ENCODE measurements around the gene NRN1L.
"Not testable (repeated sequence)": the region's sequence is repeated elsewhere in the genome, so short reads cannot be mapped to it uniquely, and the experiment has no call there.

Gene NRN1L

DNA sequence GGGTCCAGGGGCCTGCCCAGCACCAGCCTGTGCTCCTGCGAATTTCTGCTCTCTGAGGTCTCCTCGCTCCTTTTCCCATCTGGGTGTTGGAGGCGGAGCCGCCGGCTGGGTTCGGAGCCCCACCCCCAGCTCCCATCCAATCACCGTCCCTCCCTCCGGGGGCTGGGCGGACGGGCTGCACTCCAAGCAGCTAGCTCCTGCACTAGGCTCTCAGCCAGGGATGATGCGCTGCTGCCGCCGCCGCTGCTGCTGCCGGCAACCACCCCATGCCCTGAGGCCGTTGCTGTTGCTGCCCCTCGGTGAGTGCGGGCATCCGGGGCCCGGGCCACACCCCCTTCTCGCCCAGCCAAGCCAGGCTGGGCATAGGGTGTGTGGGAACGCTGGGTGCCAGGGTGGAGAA, at the start of gene NRN1L:
NRN1L (plus strand) TSS at position 202 of the 400 bp plus-strand sequence; CDS start at position 221, 19 bp downstream.
- no peak for DNase-seq

DNA sequence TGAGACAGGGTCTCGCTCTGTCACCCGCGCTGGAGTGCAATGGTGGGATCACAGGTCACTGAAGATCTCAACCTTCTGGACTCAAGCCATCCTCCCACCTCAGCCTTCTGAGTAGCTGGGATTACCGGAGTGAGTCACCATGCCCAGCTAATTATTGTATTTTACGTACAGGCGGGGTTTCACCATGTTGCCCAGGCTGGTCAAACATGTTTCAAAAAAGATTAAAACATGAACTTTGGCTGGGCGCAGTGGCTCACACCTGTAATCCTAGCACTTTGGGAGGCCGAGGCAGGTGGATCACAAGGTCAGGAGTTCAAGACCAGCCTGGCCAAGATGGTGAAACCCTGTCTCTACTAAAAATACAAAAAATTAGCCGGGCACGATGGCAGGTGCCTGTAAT, 47.5 kb upstream of the NRN1L start:
- not testable (repeated sequence) for DNase-seq

DNA sequence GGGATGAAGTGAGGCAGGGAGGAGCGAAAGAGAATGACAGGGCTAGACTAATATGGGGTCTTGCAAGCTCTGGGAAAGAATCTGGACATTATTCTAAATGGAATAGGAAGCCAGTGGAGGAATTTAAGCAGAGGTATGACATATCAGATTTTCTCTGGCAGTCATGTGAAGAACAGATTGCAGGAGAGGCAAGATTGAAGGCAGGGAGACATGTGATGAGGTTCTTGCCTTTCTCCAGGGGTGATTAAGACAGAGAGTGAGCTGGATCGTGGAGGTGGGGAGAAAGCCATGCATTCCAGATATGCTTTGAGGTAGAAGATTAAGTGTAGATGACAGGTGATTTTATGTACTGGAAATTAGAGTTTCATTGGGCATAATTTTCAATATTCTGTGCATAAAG, 46.9 kb upstream of the NRN1L start:
- DNase-seq, result no peak

DNA sequence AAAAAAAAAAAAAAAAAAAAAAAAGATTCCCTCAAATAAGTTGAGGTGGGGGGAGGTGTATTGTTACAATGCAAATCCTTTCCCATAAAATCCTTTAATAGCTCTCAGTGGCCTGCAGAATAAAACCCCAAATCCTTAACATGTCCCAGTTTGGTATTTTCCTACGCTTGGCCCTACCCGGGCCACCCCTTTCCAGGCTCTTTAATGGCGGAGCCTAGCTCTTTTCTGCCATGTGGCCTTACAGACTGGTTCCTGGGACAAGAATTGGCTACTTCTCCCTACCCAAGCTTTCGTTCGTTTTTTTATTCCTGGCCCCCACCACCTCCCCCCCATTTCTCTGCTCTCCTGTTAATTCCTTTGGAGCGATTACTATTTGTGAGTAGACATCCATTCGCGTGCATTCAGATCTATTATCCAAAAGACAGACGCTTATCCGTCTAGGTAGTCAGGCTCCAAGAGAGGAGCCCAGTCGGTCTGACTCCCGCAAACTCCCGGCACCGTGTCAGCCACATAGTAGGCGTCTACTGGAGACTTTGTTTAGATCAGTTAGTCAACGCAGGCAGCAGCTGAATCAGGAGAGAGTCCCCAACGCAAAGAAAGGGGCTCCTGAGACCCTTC, 43.4 kb upstream of the NRN1L start:
- DNase-seq, result no peak

DNA sequence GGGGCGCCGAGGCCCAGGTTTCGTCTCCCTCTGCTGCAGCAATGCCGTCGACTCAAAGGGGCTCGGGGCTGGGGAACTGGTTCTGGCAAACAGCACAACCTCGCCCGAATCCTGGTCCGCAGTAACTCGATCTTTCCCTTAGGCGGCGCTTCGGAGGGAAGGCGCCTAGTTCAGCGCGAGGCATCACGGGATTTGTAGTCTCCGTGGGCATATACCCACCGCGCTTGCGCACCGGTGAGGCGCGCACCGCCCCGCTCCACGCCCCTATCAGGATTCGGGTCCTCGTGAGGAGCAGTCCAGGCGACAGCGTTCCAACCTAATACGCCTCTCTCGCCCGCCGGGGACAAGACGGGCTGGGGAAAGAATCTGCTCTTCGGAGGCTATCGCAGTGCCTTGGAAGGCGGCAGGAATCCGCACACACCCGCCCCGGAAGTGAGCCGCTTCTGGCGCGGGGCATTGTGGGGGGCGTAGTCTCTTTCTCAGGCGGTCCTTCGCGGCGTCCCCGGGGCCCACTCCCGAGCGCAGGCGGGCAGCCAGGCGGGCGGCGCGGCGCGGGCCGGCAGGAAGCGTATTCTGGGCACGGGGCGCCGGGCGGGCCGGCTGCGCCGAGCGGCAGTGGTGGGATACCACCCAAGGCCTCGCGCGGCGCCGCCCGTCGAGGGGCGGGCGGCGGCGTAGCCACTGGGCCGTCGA, 42.7 kb upstream of the NRN1L start, which contains the start of gene THAP11:
THAP11 (plus strand) TSS at position 505 of the 693 bp plus-strand sequence. CDS start 235 bp downstream, outside the sequence.
- DNase-seq, result peak; percentile 88

DNA sequence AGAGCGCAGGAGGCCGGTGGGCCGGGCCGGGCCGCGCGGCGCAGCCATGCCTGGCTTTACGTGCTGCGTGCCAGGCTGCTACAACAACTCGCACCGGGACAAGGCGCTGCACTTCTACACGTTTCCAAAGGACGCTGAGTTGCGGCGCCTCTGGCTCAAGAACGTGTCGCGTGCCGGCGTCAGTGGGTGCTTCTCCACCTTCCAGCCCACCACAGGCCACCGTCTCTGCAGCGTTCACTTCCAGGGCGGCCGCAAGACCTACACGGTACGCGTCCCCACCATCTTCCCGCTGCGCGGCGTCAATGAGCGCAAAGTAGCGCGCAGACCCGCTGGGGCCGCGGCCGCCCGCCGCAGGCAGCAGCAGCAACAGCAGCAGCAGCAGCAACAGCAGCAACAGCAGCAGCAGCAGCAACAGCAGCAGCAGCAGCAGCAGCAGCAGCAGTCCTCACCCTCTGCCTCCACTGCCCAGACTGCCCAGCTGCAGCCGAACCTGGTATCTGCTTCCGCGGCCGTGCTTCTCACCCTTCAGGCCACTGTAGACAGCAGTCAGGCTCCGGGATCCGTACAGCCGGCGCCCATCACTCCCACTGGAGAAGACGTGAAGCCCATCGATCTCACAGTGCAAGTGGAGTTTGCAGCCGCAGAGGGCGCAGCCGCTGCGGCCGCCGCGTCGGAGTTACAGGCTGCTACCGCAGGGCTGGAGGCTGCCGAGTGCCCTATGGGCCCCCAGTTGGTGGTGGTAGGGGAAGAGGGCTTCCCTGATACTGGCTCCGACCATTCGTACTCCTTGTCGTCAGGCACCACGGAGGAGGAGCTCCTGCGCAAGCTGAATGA, 42.0 kb upstream of the NRN1L start:
- peak; percentile 56 for DNase-seq

DNA sequence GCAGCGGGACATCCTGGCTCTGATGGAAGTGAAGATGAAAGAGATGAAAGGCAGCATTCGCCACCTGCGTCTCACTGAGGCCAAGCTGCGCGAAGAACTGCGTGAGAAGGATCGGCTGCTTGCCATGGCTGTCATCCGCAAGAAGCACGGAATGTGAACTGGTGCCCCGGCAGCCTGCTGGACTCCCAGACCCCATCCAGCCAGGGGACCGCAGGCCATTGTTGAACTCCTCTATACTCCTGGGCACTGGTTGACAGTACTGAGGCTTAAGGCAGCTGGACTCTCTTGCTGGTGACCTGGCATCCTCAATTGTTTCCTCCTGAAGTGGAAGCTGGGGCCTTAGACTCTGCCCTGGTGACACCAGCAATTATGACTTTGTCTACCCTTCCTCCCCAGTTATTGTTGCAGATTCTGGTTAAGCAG, 41.3 kb upstream of the NRN1L start:
- DNase-seq, result no peak

DNA sequence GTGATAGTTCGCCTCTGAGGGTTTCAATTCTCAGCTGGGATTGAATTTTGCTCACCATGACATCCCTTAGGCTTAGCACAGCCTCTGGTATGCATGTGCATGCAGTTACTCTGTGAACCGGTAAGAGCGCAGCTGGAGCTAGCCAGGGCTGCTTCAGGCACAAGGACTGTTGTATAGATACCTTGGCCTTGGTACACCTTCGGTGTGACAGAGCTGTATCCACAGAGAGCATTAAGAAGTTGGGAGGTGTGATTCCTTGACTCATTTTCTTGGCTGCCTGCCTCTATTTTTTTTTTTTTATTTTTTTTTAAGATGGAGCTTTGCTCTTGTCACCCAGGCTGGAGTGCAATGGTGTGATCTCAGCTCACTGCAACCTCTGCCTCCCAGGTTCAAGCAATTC, 40.2 kb upstream of the NRN1L start:
- no peak for DNase-seq

DNA sequence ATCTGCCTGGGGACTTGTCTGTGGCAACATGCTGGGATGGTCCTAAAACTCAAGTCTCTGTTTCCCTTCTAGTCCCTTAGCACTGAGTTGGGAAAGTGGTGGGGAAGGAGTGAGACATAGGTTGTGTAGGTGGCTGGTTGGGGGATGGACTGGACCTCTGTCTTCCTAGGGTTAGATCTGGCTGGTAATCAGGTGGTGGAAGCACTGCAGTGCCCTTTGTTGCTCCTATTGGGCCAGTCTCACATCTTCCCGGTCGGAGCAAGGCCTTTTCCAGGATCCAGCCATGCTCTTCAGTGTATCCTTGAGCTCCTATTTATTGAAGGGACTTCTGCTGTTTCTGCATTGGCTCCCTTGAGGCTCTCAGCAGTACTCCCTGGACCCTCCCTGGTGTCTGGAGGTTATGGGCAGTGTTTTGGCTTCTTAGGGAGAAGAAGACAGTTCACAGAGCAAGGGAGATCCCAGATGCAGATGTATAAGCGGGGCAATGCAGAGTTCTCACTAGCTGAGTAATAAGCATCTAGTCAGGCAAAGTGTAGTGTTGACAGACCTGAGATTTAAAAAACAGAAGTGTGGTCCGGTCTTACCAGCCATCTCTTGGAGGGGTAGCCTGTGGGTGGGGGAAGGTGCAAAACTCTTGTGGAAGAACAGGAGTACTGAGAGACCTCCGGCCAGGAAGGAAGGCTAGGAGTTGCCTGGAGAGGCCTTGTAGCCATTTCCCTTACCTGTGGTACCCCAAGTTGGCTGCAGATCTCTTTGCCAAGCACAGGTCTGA, 39.2 kb upstream of the NRN1L start:
- DNase-seq, result no peak

DNA sequence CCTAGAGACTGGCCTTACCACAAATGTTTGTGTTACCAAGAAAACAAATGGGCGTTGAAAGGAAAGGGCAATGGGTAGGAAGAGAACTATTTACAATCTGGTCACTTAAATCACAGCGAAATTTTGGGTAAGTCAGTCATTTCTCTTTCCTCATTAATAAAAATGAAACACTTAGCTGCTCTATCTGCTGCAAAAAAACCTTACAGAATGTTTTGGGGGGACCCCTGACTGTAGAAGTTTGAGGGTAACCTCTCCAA, 38.7 kb upstream of the NRN1L start:
- no peak for DNase-seq

DNA sequence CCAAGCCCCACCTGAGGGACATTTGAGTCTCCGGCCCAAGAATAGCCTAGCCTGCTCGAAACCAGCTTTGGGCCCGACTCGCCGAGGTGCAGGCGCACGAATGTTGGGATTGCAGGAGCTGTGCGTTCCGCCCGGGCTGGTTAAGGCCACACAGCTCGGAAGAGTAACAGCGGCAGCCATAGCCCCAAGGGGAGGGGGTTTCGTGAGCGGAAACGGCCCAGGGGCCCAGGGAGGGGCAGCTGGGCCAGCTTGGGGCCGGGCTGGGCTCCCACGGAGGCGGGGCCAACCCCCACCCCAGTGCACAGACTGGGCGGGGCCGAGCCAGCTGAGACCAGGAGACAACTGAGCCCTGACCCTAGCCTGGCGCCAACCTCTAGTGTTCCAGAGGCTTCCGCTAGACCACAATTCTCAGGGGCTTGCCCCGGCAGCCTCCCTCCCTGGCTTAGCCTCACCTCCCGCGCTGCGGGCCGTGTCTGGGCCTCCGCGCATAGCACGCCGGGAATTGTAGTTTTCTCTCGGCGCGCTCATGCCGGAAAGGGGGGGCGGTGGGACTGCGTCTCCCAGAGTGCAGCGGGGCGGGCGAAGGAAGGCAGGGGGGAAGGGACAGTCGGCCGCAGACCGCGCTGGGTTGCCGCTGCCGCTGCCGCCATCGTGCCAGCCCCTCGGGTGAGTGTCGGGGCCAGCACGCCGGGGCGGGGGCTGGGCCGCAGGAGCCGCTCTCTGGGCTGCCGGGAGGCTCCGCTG, 38.2 kb upstream of the NRN1L start, which contains the start of gene NUTF2:
NUTF2 (plus strand) TSS at position 614 of the 744 bp plus-strand sequence. CDS start 18,198 bp downstream, outside the sequence.
- peak; percentile 90 for DNase-seq

DNA sequence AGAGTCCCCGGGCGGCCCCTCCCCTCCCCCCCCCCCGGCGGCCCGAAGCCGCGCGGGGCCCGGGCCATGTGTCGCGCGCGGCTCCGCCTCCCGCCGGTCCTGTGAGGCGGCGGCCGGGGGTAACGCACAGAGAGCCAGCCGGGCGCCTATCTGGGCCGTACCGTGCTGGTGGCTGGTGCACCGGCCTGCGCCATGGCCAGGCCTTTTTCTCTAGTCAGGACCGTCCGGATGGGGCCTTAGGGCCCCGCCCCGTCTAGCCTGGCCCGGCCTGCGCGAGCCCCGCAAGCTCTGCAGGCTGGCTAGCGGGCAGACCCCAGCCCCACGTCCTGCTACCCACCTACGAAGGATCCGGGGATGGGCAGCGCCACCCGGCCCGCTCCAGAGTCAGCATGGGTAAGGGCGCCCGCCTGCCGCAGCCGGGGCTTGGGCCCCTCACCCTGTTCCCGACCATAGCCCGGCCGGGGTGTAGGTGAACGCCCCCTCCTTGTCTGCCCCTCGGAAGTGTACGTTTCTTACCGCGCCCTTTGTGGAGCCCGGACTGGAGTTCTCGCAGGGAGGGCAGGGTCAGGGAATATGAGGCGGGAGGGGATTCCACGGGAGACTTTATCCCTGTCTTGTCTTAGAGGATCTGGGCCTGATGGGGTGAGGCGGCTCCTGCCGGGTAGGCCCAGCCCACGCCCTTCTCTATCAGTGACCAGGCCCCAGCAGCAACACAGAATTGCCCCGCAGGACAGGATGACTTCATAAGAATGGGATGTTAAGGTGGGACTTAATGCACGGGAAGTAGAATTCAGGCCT, 37.4 kb upstream of the NRN1L start, which contains the start of gene CENPT:
CENPT (minus strand) TSS at position 630 of the 798 bp plus-strand sequence. CDS start 13,834 bp downstream, outside the sequence.
- no peak for DNase-seq

DNA sequence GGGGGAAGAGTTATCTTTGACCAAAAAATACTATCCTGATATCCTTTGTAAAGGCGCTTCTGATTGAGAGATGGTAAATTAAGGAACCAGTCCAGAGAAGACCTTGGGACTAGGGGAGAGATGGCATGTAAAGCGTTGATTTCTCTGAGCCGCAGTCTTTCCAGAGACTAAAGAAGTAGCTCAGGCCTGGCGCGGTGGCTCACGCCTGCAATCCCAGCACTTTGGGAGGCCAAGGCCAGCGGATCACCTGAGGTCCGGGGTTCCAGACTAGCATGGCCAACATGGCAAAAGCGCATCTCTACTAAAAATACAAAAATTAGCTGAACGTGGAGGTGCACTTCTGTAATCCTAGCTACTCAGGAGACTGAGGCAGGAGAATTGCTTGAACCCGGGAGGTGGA, 36.6 kb upstream of the NRN1L start:
- no peak for DNase-seq

DNA sequence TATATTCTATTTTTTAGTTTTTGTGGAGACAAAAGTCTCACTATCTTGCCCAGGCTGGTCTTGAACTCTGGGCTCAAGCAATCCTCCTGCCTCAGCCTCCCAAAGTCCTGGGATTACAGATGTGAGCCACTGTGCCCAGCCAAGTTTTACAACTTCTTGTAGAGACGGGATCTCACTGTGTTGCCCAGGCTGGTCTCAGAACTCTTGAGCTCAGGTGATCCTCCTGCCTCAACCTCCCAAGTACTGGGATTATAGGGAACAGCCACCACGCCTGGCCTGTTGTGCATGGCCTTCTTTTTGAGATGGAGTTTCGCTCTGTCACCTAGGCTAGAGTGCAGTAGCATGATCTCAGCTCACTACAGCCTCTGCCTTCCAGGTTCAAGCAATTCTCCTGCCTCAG, 31.0 kb upstream of the NRN1L start:
- no peak for DNase-seq

DNA sequence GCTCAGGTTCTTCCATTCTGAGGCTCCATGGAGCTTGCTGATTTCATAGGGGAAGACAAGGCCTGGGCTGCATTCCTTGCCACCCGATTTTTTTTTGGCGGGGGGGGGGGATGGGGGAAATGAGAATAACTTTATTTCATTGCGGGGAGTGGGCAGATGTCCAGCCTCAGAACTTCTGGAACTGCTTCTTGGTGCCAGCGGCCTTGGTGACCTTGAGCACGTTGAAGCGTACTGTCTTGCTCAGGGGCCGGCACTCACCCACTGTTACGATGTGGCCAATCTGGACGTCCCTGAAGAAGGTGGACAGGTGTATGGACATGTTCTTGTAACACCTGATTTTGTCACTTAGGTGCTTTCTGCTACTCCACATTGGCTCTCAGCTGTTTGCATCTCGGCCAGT, 28.9 kb upstream of the NRN1L start:
- DNase-seq, result no peak

DNA sequence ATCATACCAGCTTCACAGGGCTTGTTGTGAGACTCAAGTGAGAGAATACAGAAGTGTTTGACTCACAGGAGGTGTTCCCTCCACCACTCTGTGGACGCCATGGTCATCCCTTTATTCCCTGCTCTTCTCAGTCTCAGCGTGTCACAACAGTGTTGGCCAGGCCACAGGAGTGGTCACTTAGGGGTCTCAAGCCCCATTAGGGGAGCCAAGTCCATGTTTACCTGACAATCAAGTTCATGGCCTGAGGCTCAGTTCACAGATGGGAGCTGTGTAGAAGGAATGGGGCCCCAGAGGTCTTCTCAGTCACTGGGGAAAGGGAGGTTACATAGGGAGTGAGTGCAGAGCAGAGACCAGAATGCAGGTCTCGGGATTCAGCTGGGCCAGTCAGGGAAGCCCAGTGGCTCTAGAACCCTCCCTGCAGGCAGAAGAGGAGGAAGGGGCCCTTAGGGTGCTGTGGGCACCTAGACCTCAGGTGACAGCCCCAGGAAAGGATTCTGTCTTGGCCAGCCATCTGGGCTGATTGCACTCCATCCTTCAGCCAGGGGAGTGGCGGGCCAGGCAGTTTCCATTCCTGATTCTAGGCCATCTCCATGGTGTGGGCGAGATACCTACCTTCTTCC, 27.6 kb upstream of the NRN1L start:
- no peak for DNase-seq

DNA sequence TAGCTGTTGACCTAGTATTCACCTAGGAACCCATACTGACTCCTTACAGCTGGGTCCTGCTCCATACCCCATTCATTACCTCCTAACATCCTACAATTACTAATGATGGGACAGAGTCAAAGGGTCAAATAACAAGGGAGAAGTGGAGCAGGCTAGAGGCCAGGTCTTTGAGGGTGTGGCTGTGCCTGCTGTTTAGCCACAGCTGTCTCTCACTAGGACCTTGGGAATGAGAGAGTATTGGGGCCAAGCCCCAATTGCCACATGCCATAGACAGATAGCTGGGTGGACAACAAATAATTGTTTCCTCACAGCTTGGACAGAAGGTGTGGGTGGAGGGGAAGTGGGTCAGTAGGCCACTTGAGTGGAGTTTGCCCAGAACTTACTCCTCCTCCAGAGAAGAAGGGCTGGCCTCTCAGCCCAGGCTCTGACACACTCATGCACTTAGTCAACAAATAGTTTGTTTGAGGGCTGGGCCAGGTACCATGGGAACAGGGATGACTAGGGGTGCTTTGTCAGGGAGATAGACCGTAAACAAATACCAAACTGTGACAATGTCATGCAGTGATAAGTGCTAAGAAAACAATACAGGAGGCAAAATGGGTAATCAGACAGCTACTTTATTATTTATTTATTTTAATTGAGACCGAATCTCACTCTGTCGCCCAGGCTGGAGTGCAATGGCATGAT, 27.0 kb upstream of the NRN1L start:
- peak; percentile 66 for DNase-seq

DNA sequence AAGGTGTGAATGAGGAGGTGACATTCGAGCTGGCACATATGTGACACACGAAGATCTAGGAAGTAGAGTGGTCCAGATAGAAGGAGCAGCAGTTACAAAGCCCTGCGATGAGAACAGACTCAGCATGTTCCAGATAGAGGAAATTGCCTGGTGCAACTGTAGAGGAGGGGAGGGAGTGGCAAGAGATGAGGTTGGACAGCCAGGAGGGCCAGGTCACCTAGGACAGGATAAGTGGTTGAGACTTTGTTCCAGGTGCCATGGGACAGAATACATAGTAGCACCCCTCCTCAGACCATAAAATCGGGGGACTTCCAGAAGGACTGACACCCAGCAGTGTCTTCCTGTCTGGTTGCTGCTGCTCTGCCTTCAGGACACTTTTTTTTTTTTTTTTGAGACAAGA, 26.2 kb upstream of the NRN1L start:
- DNase-seq, result no peak

DNA sequence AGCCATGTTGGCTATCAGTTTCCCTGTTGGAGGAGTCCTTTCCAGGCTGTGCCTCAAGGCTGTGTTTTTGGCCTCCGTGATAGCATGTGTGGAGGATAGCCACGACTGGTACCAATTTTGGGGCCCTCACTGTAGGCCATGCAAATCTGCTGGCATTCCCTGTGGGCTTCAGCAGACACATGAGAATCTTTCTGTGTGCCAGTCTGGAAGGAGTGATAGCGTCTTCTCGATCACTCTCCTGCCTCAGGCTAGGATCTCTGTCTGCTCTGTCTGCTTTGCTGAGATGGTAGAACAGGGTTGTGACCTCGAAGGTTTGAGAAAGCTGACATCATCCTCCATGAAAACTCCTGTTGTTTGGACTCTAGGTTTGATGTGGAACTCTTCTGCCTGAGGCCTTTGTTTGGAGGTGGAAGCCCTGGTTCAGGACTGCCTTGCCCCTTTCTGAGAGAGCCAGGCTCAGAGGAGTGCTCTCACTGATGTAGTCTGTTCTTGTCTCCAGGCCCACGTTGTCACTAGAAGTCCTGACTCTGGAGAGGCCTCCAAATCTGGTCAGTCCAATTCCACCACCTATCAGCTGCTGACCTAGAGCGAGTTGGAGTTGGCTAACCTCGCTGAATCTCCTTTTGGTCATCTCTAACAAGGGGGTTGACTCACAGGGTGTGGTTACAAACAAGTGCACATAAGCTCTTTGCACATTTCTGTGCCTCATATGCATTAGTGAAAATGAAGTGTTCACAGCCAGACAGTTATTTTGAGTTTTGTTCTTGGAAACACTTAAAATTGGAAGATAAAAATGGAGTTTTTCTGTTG, 23.9 kb upstream of the NRN1L start:
- DNase-seq, result no peak
